ENCODE data around the gene STK11. TPM values are rescaled to one million over a fixed set of nuclear protein-coding genes. Genes with fewer than 3 reads are reported as not detected.

Gene STK11
- total and polyA plus RNA-seq, 2 experiments from 2014 or later = 19.4 to 96.5 TPM

- no peak for TF ChIP-seq ZNF462 (CRISPR knock-in tag; IDR thresholded peaks at IDR 0.05)
- no peak for TF ChIP-seq STAT1 (IDR thresholded peaks at IDR 0.05; ENCODE audit: unreplicated experiment)
- TF ChIP-seq POLR2AphosphoS5 (IDR thresholded peaks at IDR 0.05; ENCODE audit: low read depth) = no peak
- no peak for TF ChIP-seq REST (IDR thresholded peaks at IDR 0.05; ENCODE audit: unreplicated experiment)
- no peak for TF ChIP-seq NANOG (IDR thresholded peaks at IDR 0.05; ENCODE audit: borderline replicate concordance)
Measured at GRCh38 chr19:1272423-1273262, 67.1 kb downstream of the STK11 start (continued).

Data from GM23338 (cell line).